ENCODE data around the gene NCOR1.
A peak's percentile ranks its signal among the peaks of the same experiment; 100 is the strongest.
"Not testable (repeated sequence)": the region's sequence is repeated elsewhere in the genome, so short reads cannot be mapped to it uniquely, and the experiment has no call there.

The NCOR1 gene

GRCh38 chr17:16247586-16247984 is 32.3 kb upstream of the NCOR1 start:
- Histone ChIP-seq H3K36me3 (ENCODE audit: control insufficient read depth in 2 of 2, insufficient read depth in 2 of 2, low read length in 2 of 2) (no peaks in the 10 kb centered on the region), H3K4me3 (ENCODE audit: low read length in 2 of 2) (peak overlapping the region; percentile 47 to 60), H3K9ac (ENCODE audit: low read depth in 1 of 2, low read length in 2 of 2) (peak overlapping the region; percentile 53 to 67), H3K27me3 (ENCODE audit: control insufficient read depth in 2 of 2, insufficient read depth in 2 of 2, low read length in 2 of 2) (no peaks in the 10 kb centered on the region), H3K4me1 (ENCODE audit: control insufficient read depth in 2 of 2, insufficient read depth in 2 of 2, low read length in 2 of 2) (peaks cover 9 to 24% of the 10 kb centered on the region in 2 donors), H3K27ac (ENCODE audit: low read depth in 2 of 2, low read length in 2 of 2) (peak overlapping the region; percentile 85 to 95), H3K9me3 (ENCODE audit: control insufficient read depth in 2 of 2, low read length in 2 of 2) (no peaks in the 10 kb centered on the region)

DNA sequence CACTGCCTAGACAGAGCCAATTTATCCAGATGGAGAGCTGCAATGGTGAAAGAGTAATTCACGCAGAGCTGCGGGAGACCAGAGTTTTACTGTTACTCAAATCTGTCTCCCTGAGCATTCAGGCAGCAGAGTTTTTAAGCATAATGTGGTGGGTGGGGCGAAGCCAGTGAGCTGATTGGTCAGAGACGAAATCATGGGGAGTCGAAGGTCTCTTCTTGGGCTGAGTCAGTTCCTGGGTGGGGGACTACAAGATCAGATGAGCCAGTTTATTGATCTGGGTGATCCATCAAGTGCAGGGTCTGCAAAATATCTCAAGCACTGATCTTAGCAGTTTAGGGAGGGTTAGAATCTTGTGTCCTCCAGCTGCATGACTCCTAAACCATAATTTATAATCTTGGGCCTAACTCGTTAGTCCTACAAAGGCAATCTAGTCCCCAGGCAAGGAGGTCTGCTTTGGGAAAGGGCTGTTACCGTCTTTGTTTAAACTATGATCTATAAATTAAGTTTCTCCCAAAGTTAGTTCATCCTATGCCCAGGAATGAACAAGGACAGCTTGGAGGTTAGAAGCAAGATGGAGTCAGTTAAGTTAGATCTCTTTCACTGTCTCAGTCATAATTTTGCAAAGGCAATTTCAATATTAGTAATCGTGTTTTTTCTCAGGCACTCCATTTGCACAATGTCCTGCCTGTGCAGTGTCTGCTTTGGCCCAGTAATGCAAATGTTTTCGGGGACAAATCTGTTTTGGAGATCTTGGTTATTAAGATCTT is 28.6 kb upstream of the NCOR1 start:
- H3K4me3 ChIP-seq (ENCODE audit: low read length in 2 of 2) = no peak overlapping the region
- H3K36me3 ChIP-seq (ENCODE audit: control insufficient read depth in 2 of 2, insufficient read depth in 2 of 2, low read length in 2 of 2) = no peaks in the 10 kb centered on the region
- no peaks in the 10 kb centered on the region for H3K9me3 ChIP-seq (ENCODE audit: control insufficient read depth in 2 of 2, low read length in 2 of 2)
- H3K27ac ChIP-seq (ENCODE audit: low read depth in 2 of 2, low read length in 2 of 2) = no peak overlapping the region
- no peak overlapping the region for H3K9ac ChIP-seq (ENCODE audit: low read depth in 1 of 2, low read length in 2 of 2)
- H3K27me3 ChIP-seq (ENCODE audit: control insufficient read depth in 2 of 2, insufficient read depth in 2 of 2, low read length in 2 of 2) = no peaks in the 10 kb centered on the region
- H3K4me1 ChIP-seq (ENCODE audit: control insufficient read depth in 2 of 2, insufficient read depth in 2 of 2, low read length in 2 of 2) = peaks cover 9 to 19% of the 10 kb centered on the region in 2 donors

- no peak overlapping the region for H3K27ac ChIP-seq (ENCODE audit: low read depth in 2 of 2, low read length in 2 of 2)
- peaks cover 4 to 14% of the 10 kb centered on the region in 2 donors for H3K4me1 ChIP-seq (ENCODE audit: control insufficient read depth in 2 of 2, insufficient read depth in 2 of 2, low read length in 2 of 2)
- no peak overlapping the region for H3K4me3 ChIP-seq (ENCODE audit: low read length in 2 of 2)
- H3K27me3 ChIP-seq (ENCODE audit: control insufficient read depth in 2 of 2, insufficient read depth in 2 of 2, low read length in 2 of 2) = no peaks in the 10 kb centered on the region
- H3K9me3 ChIP-seq (ENCODE audit: control insufficient read depth in 2 of 2, low read length in 2 of 2) = no peaks in the 10 kb centered on the region
- H3K36me3 ChIP-seq (ENCODE audit: control insufficient read depth in 2 of 2, insufficient read depth in 2 of 2, low read length in 2 of 2) = no peaks in the 10 kb centered on the region
- H3K9ac ChIP-seq (ENCODE audit: low read depth in 1 of 2, low read length in 2 of 2) = no peak overlapping the region
Measured at GRCh38 chr17:16243385-16243784, 28.1 kb upstream of the NCOR1 start.

DNA sequence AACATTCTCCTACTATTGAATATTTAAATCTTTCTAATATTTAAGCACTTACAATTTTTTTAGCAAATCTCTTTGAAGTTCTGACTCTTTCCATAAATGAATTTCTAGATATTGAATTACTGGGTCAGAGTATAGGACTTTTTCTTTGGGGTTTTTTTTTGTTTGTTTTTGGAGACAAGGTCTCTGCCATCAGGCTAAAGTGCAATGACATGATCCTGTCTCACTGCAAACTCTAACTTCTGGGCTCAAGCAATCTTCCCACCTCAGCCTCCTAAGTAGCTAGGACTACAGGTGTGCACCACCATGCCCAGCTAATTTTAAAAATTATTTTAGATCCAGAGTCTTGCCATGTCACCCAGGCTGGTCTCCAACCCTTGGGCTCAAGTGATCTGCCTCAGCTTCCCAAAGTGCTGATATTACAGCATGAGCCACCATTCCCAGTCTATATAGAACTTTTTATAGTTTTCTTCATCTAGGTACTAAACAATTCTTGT is 26.6 kb upstream of the NCOR1 start:
- peaks cover 0 to 3% of the 10 kb centered on the region in 2 donors for H3K4me1 ChIP-seq (ENCODE audit: control insufficient read depth in 2 of 2, insufficient read depth in 2 of 2, low read length in 2 of 2)
- H3K36me3 ChIP-seq (ENCODE audit: control insufficient read depth in 2 of 2, insufficient read depth in 2 of 2, low read length in 2 of 2) = no peaks in the 10 kb centered on the region
- H3K9me3 ChIP-seq (ENCODE audit: control insufficient read depth in 2 of 2, low read length in 2 of 2) = no peaks in the 10 kb centered on the region
- H3K27me3 ChIP-seq (ENCODE audit: control insufficient read depth in 2 of 2, insufficient read depth in 2 of 2, low read length in 2 of 2) = no peaks in the 10 kb centered on the region
- no peak overlapping the region for H3K27ac ChIP-seq (ENCODE audit: low read depth in 2 of 2, low read length in 2 of 2)
- no peak overlapping the region for H3K4me3 ChIP-seq (ENCODE audit: low read length in 2 of 2)
- H3K9ac ChIP-seq (ENCODE audit: low read depth in 1 of 2, low read length in 2 of 2) = no peak overlapping the region

DNA sequence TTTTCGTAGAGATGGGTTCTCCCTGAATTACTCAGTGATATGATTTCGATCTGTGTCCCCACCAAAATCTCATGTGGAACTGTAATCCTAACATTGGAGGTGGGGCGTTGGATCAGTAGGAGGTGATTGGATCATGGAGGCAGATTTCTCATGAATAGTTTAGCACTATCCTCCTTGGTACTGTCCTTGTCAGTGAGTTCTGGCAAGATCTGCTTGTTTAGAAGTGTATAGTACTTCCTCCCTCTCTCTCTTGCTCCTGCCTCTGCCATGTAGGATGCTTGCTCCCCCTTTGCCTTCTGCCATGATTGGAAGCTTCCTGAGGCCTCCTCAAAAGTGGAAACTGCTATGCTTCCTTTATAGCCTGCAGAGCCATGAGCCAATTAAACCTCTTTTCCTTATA is 24.6 kb upstream of the NCOR1 start:
- Histone ChIP-seq H3K27me3 (ENCODE audit: control insufficient read depth in 2 of 2, insufficient read depth in 2 of 2, low read length in 2 of 2) (no peaks in the 10 kb centered on the region), H3K9me3 (ENCODE audit: control insufficient read depth in 2 of 2, low read length in 2 of 2) (no peaks in the 10 kb centered on the region), H3K27ac (ENCODE audit: low read depth in 2 of 2, low read length in 2 of 2) (no peak overlapping the region), H3K4me1 (ENCODE audit: control insufficient read depth in 2 of 2, insufficient read depth in 2 of 2, low read length in 2 of 2) (peaks cover 0 to 3% of the 10 kb centered on the region in 2 donors), H3K36me3 (ENCODE audit: control insufficient read depth in 2 of 2, insufficient read depth in 2 of 2, low read length in 2 of 2) (no peaks in the 10 kb centered on the region), H3K9ac (ENCODE audit: low read depth in 1 of 2, low read length in 2 of 2) (no peak overlapping the region), H3K4me3 (ENCODE audit: low read length in 2 of 2) (no peak overlapping the region)

- no peaks in the 10 kb centered on the region for H3K4me1 ChIP-seq (ENCODE audit: control insufficient read depth in 2 of 2, insufficient read depth in 2 of 2, low read length in 2 of 2)
- no peaks in the 10 kb centered on the region for H3K27me3 ChIP-seq (ENCODE audit: control insufficient read depth in 2 of 2, insufficient read depth in 2 of 2, low read length in 2 of 2)
- peaks cover 2 to 3% of the 10 kb centered on the region in 2 donors for H3K36me3 ChIP-seq (ENCODE audit: control insufficient read depth in 2 of 2, insufficient read depth in 2 of 2, low read length in 2 of 2)
- H3K4me3 ChIP-seq (ENCODE audit: low read length in 2 of 2) = no peak overlapping the region
- no peaks in the 10 kb centered on the region for H3K9me3 ChIP-seq (ENCODE audit: control insufficient read depth in 2 of 2, low read length in 2 of 2)
- no peak overlapping the region for H3K27ac ChIP-seq (ENCODE audit: low read depth in 2 of 2, low read length in 2 of 2)
- H3K9ac ChIP-seq (ENCODE audit: low read depth in 1 of 2, low read length in 2 of 2) = no peak overlapping the region
Measured at GRCh38 chr17:16232391-16232790, 17.1 kb upstream of the NCOR1 start.

GRCh38 chr17:16229912-16230561 is 14.7 kb upstream of the NCOR1 start:
- not testable (repeated sequence) for H3K27me3 ChIP-seq (ENCODE audit: control insufficient read depth in 2 of 2, insufficient read depth in 2 of 2, low read length in 2 of 2); H3K9me3 ChIP-seq (ENCODE audit: control insufficient read depth in 2 of 2, low read length in 2 of 2); H3K9ac ChIP-seq (ENCODE audit: low read depth in 1 of 2, low read length in 2 of 2); H3K4me1 ChIP-seq (ENCODE audit: control insufficient read depth in 2 of 2, insufficient read depth in 2 of 2, low read length in 2 of 2); H3K36me3 ChIP-seq (ENCODE audit: control insufficient read depth in 2 of 2, insufficient read depth in 2 of 2, low read length in 2 of 2); H3K27ac ChIP-seq (ENCODE audit: low read depth in 2 of 2, low read length in 2 of 2); H3K4me3 ChIP-seq (ENCODE audit: low read length in 2 of 2)

DNA sequence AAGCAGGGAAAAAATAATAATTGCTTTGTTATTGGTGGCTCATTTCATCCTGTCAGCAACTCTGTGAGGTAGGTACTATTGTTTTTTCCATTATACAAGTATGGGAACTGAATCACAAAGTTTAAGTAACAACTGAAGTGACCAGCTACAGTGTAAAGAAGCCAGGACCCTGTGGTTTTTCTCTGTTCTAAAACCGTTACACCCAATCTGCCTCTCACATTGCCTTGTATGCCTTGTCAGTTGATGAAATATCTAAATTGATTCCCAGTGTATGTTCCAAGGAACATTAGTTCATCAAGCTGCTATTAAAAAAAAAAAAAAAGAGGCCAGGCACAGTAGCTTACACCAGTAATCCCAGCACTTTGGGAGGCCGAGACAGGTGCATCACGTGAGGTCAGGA is 7.1 kb upstream of the NCOR1 start:
- Histone ChIP-seq H3K27me3 (ENCODE audit: control insufficient read depth in 2 of 2, insufficient read depth in 2 of 2, low read length in 2 of 2) (no peaks in the 10 kb centered on the region), H3K27ac (ENCODE audit: low read depth in 2 of 2, low read length in 2 of 2) (no peak overlapping the region), H3K9ac (ENCODE audit: low read depth in 1 of 2, low read length in 2 of 2) (no peak overlapping the region), H3K36me3 (ENCODE audit: control insufficient read depth in 2 of 2, insufficient read depth in 2 of 2, low read length in 2 of 2) (no peaks in the 10 kb centered on the region), H3K9me3 (ENCODE audit: control insufficient read depth in 2 of 2, low read length in 2 of 2) (no peaks in the 10 kb centered on the region), H3K4me1 (ENCODE audit: control insufficient read depth in 2 of 2, insufficient read depth in 2 of 2, low read length in 2 of 2) (peaks cover 4 to 7% of the 10 kb centered on the region in 2 donors), H3K4me3 (ENCODE audit: low read length in 2 of 2) (no peak overlapping the region)

DNA sequence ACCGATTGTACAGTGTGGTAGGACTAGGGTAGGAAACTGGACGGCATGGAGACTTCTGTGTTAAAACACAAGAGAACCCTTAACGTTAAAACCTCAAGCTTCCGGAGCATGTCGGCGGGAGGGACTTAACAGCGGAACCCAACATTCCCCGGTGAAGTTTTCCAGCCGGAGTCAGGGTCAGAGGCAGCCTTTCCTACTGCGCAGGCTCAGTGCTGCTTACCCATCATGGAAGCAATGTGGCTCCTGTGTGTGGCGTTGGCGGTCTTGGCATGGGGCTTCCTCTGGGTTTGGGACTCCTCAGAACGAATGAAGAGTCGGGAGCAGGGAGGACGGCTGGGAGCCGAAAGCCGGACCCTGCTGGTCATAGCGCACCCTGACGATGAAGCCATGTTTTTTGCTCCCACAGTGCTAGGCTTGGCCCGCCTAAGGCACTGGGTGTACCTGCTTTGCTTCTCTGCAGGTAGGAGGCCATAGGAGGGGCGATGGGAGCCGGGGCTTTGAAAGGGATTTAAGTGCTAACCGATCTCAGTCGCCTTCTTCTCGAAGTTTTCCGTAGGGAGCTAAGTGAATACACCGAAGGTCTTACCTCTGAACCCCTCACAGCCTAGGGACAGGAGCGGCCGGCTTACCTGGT is 1.8 kb upstream of the NCOR1 start, which contains the start of gene PIGL:
TSS of gene PIGL (plus strand) at position 209 of the 634 bp plus-strand sequence. CDS start at position 226, 17 bp downstream.
- H3K9me3 ChIP-seq (ENCODE audit: control insufficient read depth in 2 of 2, low read length in 2 of 2) = no peaks in the 10 kb centered on the region
- peaks cover 22 to 23% of the 10 kb centered on the region in 2 donors for H3K4me1 ChIP-seq (ENCODE audit: control insufficient read depth in 2 of 2, insufficient read depth in 2 of 2, low read length in 2 of 2)
- H3K27me3 ChIP-seq (ENCODE audit: control insufficient read depth in 2 of 2, insufficient read depth in 2 of 2, low read length in 2 of 2) = no peaks in the 10 kb centered on the region
- peak within 1 kb of the TSS; percentile 78 to 99 for H3K4me3 ChIP-seq (ENCODE audit: low read length in 2 of 2)
- H3K27ac ChIP-seq (ENCODE audit: low read depth in 2 of 2, low read length in 2 of 2) = peak within 1 kb of the TSS; percentile 98 to 99
- H3K36me3 ChIP-seq (ENCODE audit: control insufficient read depth in 2 of 2, insufficient read depth in 2 of 2, low read length in 2 of 2) = no peaks in the 10 kb centered on the region
- peak within 1 kb of the TSS; percentile 92 to 98 for H3K9ac ChIP-seq (ENCODE audit: low read depth in 1 of 2, low read length in 2 of 2)
